PC-9 (cell line): ENCODE measurements around the gene PIAS1. TPM values are rescaled to one million over a fixed set of nuclear protein-coding genes. Genes with fewer than 3 reads are reported as not detected.

Experiments used
- BruUV-seq: library from RNA; stranded (reverse); fragments of 400-500 nt; replicated peaks from 2 replicates; lab custom pipeline; 2021; lab: Mats Ljungman, UMichigan
- CTCF ChIA-PET: fragments of 300-600 bp; sonication (Branson Sonifier 250); formaldehyde crosslinking; loops from one replicate; lab custom pipeline; 2022; ENCODE audit warnings: antibody characterized with exemption; lab: Charles Lee
- POLR2A ChIA-PET: fragments of 300-600 bp; sonication (Branson Sonifier 250); formaldehyde crosslinking; loops from one replicate; lab custom pipeline; 2022; ENCODE audit warnings: antibody characterized with exemption; ENCODE audit not compliant: unreplicated experiment; lab: Charles Lee
- DNase-seq, 2 experiments: peaks; one replicate each; pipeline versions ENCODE4 v3.0.0 to v3.0.0-alpha.2; 2015 to 2022; ENCODE audit warnings: mixed read lengths in 1 of 2
- H2AFZ ChIP-seq: fragments of 200-600 bp; sonication (generic); 2 replicates; pipeline ENCODE4 v1.8.1; 2017; ENCODE audit warnings: antibody characterized with exemption
- H3F3A ChIP-seq: fragments of 200-600 bp; sonication (generic); 2 replicates; pipeline ENCODE4 v1.8.1; 2017; ENCODE audit warnings: antibody characterized with exemption, mild to moderate bottlenecking, low read depth; ENCODE audit not compliant: insufficient read depth
- H3K27ac ChIP-seq: fragments of 200-600 bp; sonication (generic); 2 replicates; pipeline ENCODE4 v1.6.1; 2016; ENCODE audit warnings: mixed run types
- H3K27me3 ChIP-seq: fragments of 200-600 bp; sonication (generic); 2 replicates; pipeline ENCODE4 v1.6.1; 2016; ENCODE audit warnings: low read depth, mixed run types; ENCODE audit not compliant: insufficient read depth
- H3K36me3 ChIP-seq: fragments of 200-600 bp; sonication (generic); 2 replicates; pipeline ENCODE4 v1.6.1; 2016; ENCODE audit warnings: low read depth, mixed run types
- H3K4me1 ChIP-seq: fragments of 200-600 bp; sonication (generic); replicated peaks from 2 replicates; pipeline ENCODE4 v1.6.1; 2016; ENCODE audit warnings: mixed run types; ENCODE audit not compliant: insufficient read depth
- H3K4me2 ChIP-seq: fragments of 200-600 bp; sonication (generic); 2 replicates; pipeline ENCODE4 v1.6.1; 2017; ENCODE audit warnings: mixed run types
- H3K4me3 ChIP-seq: fragments of 200-600 bp; sonication (generic); 2 replicates; pipeline ENCODE4 v1.6.1; 2016; ENCODE audit warnings: mixed run types
- H3K79me2 ChIP-seq: fragments of 200-600 bp; sonication (generic); 2 replicates; pipeline ENCODE4 v1.6.1; 2017; ENCODE audit warnings: low read depth, mixed run types
- H3K9me2 ChIP-seq: fragments of 200-600 bp; sonication (generic); 2 replicates; pipeline ENCODE4 v1.8.1; 2017; ENCODE audit warnings: mild to moderate bottlenecking; ENCODE audit not compliant: insufficient read depth
- H3K9me3 ChIP-seq: fragments of 200-600 bp; sonication (generic); 2 replicates; pipeline ENCODE4 v1.8.1; 2016; ENCODE audit warnings: low read depth; ENCODE audit not compliant: insufficient read depth
- H4K20me1 ChIP-seq: fragments of 200-600 bp; sonication (generic); 2 replicates; pipeline ENCODE4 v1.8.1; 2017; ENCODE audit not compliant: insufficient read depth
- CTCF ChIP-seq: fragments of 200-600 bp; sonication (generic); conservative IDR thresholded peaks from 2 replicates; pipeline ENCODE4 v1.6.1; 2017; ENCODE audit warnings: mixed run types, antibody characterized with exemption, mild to moderate bottlenecking, moderate library complexity
- EZH2 ChIP-seq: fragments of 200-600 bp; sonication (generic); IDR thresholded peaks from 2 replicates; pipeline ENCODE4 v1.8.0; 2017; ENCODE audit warnings: antibody characterized with exemption, low read depth
- intact Hi-C: fragments of 100-400 bp; cut with micrococcal nuclease; formaldehyde crosslinking; loops from one replicate; pipeline ENCODE4 v1.10.0; 2022; ENCODE audit not compliant: unreplicated experiment
- total RNA-seq: library from RNA; stranded (reverse); gene quantifications from 2 replicates; pipeline ENCODE4 v1.2.3, GENCODE V29; 2021

The PIAS1 gene
- total RNA-seq, 1 experiment from 2014 or later: 42.5 TPM

GRCh38 chr15:68177742-68178141 is 123.6 kb downstream of the PIAS1 start:
- CTCF ChIA-PET: no interaction called here
- POLR2A ChIA-PET: no interaction called here
- Histone ChIP-seq H3K9me3 (no peaks in the 10 kb centered on the region), H3K4me3 (no peak overlapping the region), H2AFZ (no peak overlapping the region), H3K27ac (no peak overlapping the region), H3K4me2 (no peak overlapping the region), H3K9me2 (no peaks in the 10 kb centered on the region), H3K4me1 (no peaks in the 10 kb centered on the region), H3K27me3 (no peaks in the 10 kb centered on the region), H3F3A (no peaks in the 10 kb centered on the region), H4K20me1 (no peaks in the 10 kb centered on the region), H3K36me3 (peaks cover 8% of the 10 kb centered on the region; the same call in 1 of the 2 replicates), H3K79me2 (no peaks in the 10 kb centered on the region)
- intact Hi-C loops: no loop called here
- no peak for DNase-seq
- TF ChIP-seq CTCF (no peak), EZH2 (no peak)
- BruUV-seq: no TSS peak

- no peaks in the 10 kb centered on the region for H3K4me1 ChIP-seq
- BruUV-seq: no TSS peak
- H3K27me3 ChIP-seq: no peaks in the 10 kb centered on the region
- ChIA-PET POLR2A (interaction anchor here (0.6 kb wide), 1 partner anchor 584 kb away, joined by 11 read pairs; no protein-coding TSS in a partner anchor), CTCF (no interaction called here)
- H3K4me3 ChIP-seq: no peak overlapping the region
- no peaks in the 10 kb centered on the region for H4K20me1 ChIP-seq
- no peak for TF ChIP-seq EZH2
- no peak for TF ChIP-seq CTCF
- H3K27ac ChIP-seq: no peak overlapping the region
- no peaks in the 10 kb centered on the region for H3K79me2 ChIP-seq
- H3K9me3 ChIP-seq: no peaks in the 10 kb centered on the region
- DNase-seq: no peak
- no peaks in the 10 kb centered on the region for H3F3A ChIP-seq
- intact Hi-C loops: no loop called here
- H3K36me3 ChIP-seq: peaks cover 10% of the 10 kb centered on the region; the same call in 1 of the 2 replicates
- no peaks in the 10 kb centered on the region for H3K9me2 ChIP-seq
- no peak overlapping the region for H2AFZ ChIP-seq
- H3K4me2 ChIP-seq: no peak overlapping the region
Measured at GRCh38 chr15:68183616-68184315, 129.7 kb downstream of the PIAS1 start.

- intact Hi-C loops: no loop called here
- Histone ChIP-seq H4K20me1 (no peaks in the 10 kb centered on the region), H3K27ac (no peak overlapping the region), H3K79me2 (no peaks in the 10 kb centered on the region), H3K4me2 (no peak overlapping the region), H3K9me3 (no peaks in the 10 kb centered on the region), H3F3A (no peaks in the 10 kb centered on the region), H2AFZ (no peak overlapping the region), H3K4me3 (no peak overlapping the region), H3K9me2 (no peaks in the 10 kb centered on the region), H3K36me3 (peaks cover 13% of the 10 kb centered on the region; the same call in 1 of the 2 replicates), H3K27me3 (no peaks in the 10 kb centered on the region), H3K4me1 (no peaks in the 10 kb centered on the region)
- DNase-seq: no peak
- no TSS peak for BruUV-seq
- CTCF ChIA-PET: interaction anchor here (0.5 kb wide), 1 partner anchor 29 kb away, joined by 20 read pairs; no protein-coding TSS in a partner anchor
- TF ChIP-seq EZH2: no peak
- TF ChIP-seq CTCF: no peak
- POLR2A ChIA-PET: interaction anchor here (0.6 kb wide), 1 partner anchor 585 kb away, joined by 11 read pairs; no protein-coding TSS in a partner anchor
Measured at GRCh38 chr15:68184616-68185480, 130.7 kb downstream of the PIAS1 start.
